Neural progenitor cell (in vitro differentiated cells): ENCODE results near the gene SLC22A1. TPM values are rescaled to one million over a fixed set of nuclear protein-coding genes. Genes with fewer than 3 reads are reported as not detected.

ENCODE experiments used
- DNase-seq: peaks from one replicate; pipeline ENCODE4 v3.0.0-alpha.2; 2016; ENCODE audit warnings: low spot score
- H2AFZ ChIP-seq: fragments of 200-600 bp; sonication (generic); replicated peaks from 2 replicates; pipeline ENCODE4 v1.6.1; 2016; ENCODE audit warnings: antibody characterized with exemption
- H3F3A ChIP-seq: fragments of 200-600 bp; sonication (generic); 2 replicates; pipeline ENCODE4 v1.6.1; 2016; ENCODE audit warnings: antibody characterized with exemption, low read depth
- H3K27ac ChIP-seq: fragments of 200-600 bp; sonication (generic); 2 replicates; pipeline ENCODE4 v1.5.1; 2016; ENCODE audit warnings: mild to moderate bottlenecking
- H3K27me3 ChIP-seq: fragments of 200-600 bp; sonication (generic); 2 replicates; pipeline ENCODE4 v1.6.1; 2016; ENCODE audit warnings: mild to moderate bottlenecking, moderate library complexity
- H3K36me3 ChIP-seq: fragments of 200-600 bp; sonication (generic); 2 replicates; pipeline ENCODE4 v1.5.1; 2016
- H3K4me1 ChIP-seq: fragments of 200-600 bp; sonication (generic); 2 replicates; pipeline ENCODE4 v1.6.1; 2016; ENCODE audit warnings: mixed run types
- H3K4me2 ChIP-seq: fragments of 200-600 bp; sonication (generic); 2 replicates; pipeline ENCODE4 v1.6.1; 2016
- H3K4me3 ChIP-seq: fragments of 200-600 bp; sonication (generic); 2 replicates; pipeline ENCODE4 v1.5.1; 2016
- H3K79me2 ChIP-seq: fragments of 200-600 bp; sonication (generic); 2 replicates; pipeline ENCODE4 v1.6.1; 2016; ENCODE audit warnings: low read depth
- H3K9ac ChIP-seq: fragments of 200-600 bp; sonication (generic); 2 replicates; pipeline ENCODE4 v1.6.1; 2016
- H3K9me3 ChIP-seq: fragments of 200-600 bp; sonication (generic); 2 replicates; pipeline ENCODE4 v1.5.1; 2016; ENCODE audit warnings: low read depth
- H4K20me1 ChIP-seq: fragments of 200-600 bp; sonication (generic); 2 replicates; pipeline ENCODE4 v1.6.1; 2016; ENCODE audit warnings: low read depth
- H3K27ac Mint-ChIP-seq: 3 replicates; pipeline ENCODE4 v1.8.0; 2021; ENCODE audit warnings: mixed read lengths
- H3K27me3 Mint-ChIP-seq: 2 replicates; pipeline ENCODE4 v1.8.0; 2022; ENCODE audit warnings: low read depth, mild to moderate bottlenecking, inconsistent platforms, moderate library complexity, mixed read lengths; ENCODE audit not compliant: insufficient read depth
- H3K36me3 Mint-ChIP-seq: 3 replicates; pipeline ENCODE4 v1.8.0; 2021; ENCODE audit warnings: mixed read lengths
- H3K4me1 Mint-ChIP-seq: 3 replicates; pipeline ENCODE4 v1.8.0; 2021; ENCODE audit warnings: mixed read lengths
- H3K4me3 Mint-ChIP-seq: 3 replicates; pipeline ENCODE4 v1.8.0; 2021; ENCODE audit warnings: mild to moderate bottlenecking, moderate library complexity, mixed read lengths
- H3K9me3 Mint-ChIP-seq: 3 replicates; pipeline ENCODE4 v1.8.0; 2020; ENCODE audit warnings: mixed read lengths
- EZH2 ChIP-seq: fragments of 200-600 bp; sonication (generic); IDR thresholded peaks from 2 replicates; pipeline ENCODE4 v1.6.1; 2017; ENCODE audit warnings: antibody characterized with exemption, mild to moderate bottlenecking, moderate library complexity
- EZH2phosphoT487 ChIP-seq: fragments of 200-600 bp; sonication (generic); IDR thresholded peaks from 2 replicates; pipeline ENCODE4 v1.6.1; 2017; ENCODE audit warnings: antibody characterized with exemption
- total RNA-seq: library from RNA; depleted of rRNA; stranded (reverse); fragments of >200 nt; gene quantifications from 2 replicates; pipeline ENCODE4 v1.2.3, GENCODE V29; 2015; ENCODE audit warnings: low replicate concordance
- TF ChIP-seq, protein P1 (sequence below): fragments of 200-600 bp; sonication (generic); IDR thresholded peaks from 2 replicates; pipeline ENCODE4 v1.5.1; 2017; ENCODE audit warnings: antibody characterized with exemption, mild to moderate bottlenecking

The SLC22A1 gene
- total RNA-seq, 1 donor from 2014 or later, result not detected

DNA sequence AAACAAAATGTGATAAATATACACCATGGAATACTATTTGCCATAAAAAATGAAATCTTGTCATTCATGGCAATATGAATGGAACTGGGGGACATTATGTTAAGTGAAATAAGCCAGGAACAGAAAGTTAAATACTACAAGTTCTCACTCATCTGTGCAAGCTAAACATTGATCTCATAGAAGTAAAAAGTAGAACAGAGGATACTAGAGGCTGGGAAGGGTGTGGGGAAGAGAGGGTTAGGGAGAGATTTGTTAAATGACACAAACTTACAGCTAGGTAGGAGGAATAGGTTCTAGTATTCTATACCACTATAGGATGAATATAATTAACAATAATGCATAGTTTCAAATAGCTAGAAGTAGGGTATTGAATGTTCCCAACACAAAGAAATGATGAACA, 76.0 kb downstream of the SLC22A1 start:
- no peak overlapping the region for H3K4me3 ChIP-seq
- H4K20me1 ChIP-seq, result no peaks in the 10 kb centered on the region
- Mint-ChIP-seq H3K4me1 (peaks cover 3% of the 10 kb centered on the region), H3K9me3 (peaks cover 22% of the 10 kb centered on the region), H3K4me3 (no peak overlapping the region), H3K27me3 (peaks cover 2% of the 10 kb centered on the region), H3K27ac (no peak overlapping the region), H3K36me3 (no peaks in the 10 kb centered on the region)
- no peaks in the 10 kb centered on the region for H3F3A ChIP-seq
- peaks cover 15% of the 10 kb centered on the region for H3K9me3 ChIP-seq
- H2AFZ ChIP-seq, result no peak overlapping the region
- no peak overlapping the region for H3K9ac ChIP-seq
- H3K27ac ChIP-seq, result no peak overlapping the region
- DNase-seq, result no peak
- no peaks in the 10 kb centered on the region for H3K27me3 ChIP-seq
- no peak overlapping the region for H3K4me2 ChIP-seq
- H3K79me2 ChIP-seq, result no peaks in the 10 kb centered on the region
- TF ChIP-seq, protein P1, sequence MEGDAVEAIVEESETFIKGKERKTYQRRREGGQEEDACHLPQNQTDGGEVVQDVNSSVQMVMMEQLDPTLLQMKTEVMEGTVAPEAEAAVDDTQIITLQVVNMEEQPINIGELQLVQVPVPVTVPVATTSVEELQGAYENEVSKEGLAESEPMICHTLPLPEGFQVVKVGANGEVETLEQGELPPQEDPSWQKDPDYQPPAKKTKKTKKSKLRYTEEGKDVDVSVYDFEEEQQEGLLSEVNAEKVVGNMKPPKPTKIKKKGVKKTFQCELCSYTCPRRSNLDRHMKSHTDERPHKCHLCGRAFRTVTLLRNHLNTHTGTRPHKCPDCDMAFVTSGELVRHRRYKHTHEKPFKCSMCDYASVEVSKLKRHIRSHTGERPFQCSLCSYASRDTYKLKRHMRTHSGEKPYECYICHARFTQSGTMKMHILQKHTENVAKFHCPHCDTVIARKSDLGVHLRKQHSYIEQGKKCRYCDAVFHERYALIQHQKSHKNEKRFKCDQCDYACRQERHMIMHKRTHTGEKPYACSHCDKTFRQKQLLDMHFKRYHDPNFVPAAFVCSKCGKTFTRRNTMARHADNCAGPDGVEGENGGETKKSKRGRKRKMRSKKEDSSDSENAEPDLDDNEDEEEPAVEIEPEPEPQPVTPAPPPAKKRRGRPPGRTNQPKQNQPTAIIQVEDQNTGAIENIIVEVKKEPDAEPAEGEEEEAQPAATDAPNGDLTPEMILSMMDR, result no peak
- TF ChIP-seq EZH2phosphoT487, result no peak
- no peak for TF ChIP-seq EZH2
- no peaks in the 10 kb centered on the region for H3K4me1 ChIP-seq
- no peaks in the 10 kb centered on the region for H3K36me3 ChIP-seq

DNA sequence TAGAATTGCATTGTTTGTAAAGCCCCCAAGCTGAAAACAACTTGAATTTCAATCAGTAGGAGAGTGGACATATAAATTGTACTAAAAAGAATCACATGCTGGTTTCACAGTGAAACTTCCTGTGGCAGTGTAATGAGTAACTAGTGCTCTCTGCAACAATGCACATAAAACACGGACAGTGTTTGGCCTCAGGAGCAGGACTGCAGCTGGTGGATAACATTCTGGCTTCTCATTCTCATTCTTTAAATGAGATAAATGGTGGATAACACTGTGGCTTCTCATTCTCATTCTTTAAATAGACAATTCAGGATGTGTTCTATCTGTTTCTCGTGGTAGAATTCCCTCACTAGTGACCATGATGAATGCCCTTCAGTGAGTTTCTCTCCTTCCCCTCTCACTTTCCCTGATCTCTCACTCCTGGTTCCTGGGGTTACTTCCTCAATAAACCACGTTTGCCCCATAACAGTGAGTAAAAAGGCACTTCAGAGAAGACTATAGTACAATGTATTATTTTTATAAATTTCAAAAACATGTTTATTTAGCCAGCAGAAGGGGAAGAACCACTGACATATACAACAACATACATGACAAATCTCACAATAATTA, 77.1 kb downstream of the SLC22A1 start:
- H2AFZ ChIP-seq, result no peak overlapping the region
- H3K9me3 ChIP-seq, result peaks cover 6% of the 10 kb centered on the region
- no peak overlapping the region for H3K27ac ChIP-seq
- no peaks in the 10 kb centered on the region for H4K20me1 ChIP-seq
- TF ChIP-seq, protein P1, result no peak
- no peak for TF ChIP-seq EZH2phosphoT487
- no peak for TF ChIP-seq EZH2
- H3K36me3 ChIP-seq, result no peaks in the 10 kb centered on the region
- no peak overlapping the region for H3K27ac Mint-ChIP-seq
- H3K4me3 ChIP-seq, result no peak overlapping the region
- H3K36me3 Mint-ChIP-seq, result no peaks in the 10 kb centered on the region
- H3K4me2 ChIP-seq, result no peak overlapping the region
- no peak overlapping the region for H3K4me3 Mint-ChIP-seq
- no peaks in the 10 kb centered on the region for H3K27me3 ChIP-seq
- H3K9ac ChIP-seq, result no peak overlapping the region
- no peaks in the 10 kb centered on the region for H3K79me2 ChIP-seq
- H3K27me3 Mint-ChIP-seq, result peaks cover 2% of the 10 kb centered on the region
- H3F3A ChIP-seq, result no peaks in the 10 kb centered on the region
- peaks cover 3% of the 10 kb centered on the region for H3K4me1 Mint-ChIP-seq
- H3K9me3 Mint-ChIP-seq, result peaks cover 20% of the 10 kb centered on the region
- no peak for DNase-seq
- H3K4me1 ChIP-seq, result no peaks in the 10 kb centered on the region

DNA sequence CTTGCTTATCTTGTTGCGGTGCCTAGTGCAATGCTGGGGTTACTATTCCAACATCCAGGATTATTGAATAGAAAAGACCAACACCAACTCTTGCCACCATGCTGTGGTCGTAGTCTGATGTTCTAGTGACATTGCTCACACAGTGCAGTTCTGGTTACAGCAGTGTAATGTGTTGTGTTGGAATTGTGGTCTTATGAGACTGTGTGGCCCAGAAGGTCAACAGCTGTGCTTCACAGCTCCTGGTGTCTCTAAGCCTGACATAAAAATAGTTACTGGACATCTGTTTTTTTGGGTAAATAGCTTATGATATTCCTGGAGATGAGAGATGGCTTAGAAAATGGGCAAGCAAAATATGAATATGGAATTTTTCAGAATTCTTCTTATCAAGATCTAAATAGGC, 79.4 kb downstream of the SLC22A1 start:
- Mint-ChIP-seq H3K36me3 (no peaks in the 10 kb centered on the region), H3K27ac (no peak overlapping the region), H3K4me1 (peaks cover 3% of the 10 kb centered on the region), H3K9me3 (peaks cover 1% of the 10 kb centered on the region), H3K27me3 (peaks cover 2% of the 10 kb centered on the region), H3K4me3 (no peak overlapping the region)
- no peak overlapping the region for H3K4me3 ChIP-seq
- no peaks in the 10 kb centered on the region for H3F3A ChIP-seq
- H3K9ac ChIP-seq, result no peak overlapping the region
- TF ChIP-seq EZH2 (no peak), EZH2phosphoT487 (no peak)
- TF ChIP-seq, protein P1, result no peak
- no peaks in the 10 kb centered on the region for H3K79me2 ChIP-seq
- no peaks in the 10 kb centered on the region for H3K9me3 ChIP-seq
- no peaks in the 10 kb centered on the region for H3K36me3 ChIP-seq
- H3K4me2 ChIP-seq, result no peak overlapping the region
- no peaks in the 10 kb centered on the region for H4K20me1 ChIP-seq
- H3K27ac ChIP-seq, result no peak overlapping the region
- H3K27me3 ChIP-seq, result no peaks in the 10 kb centered on the region
- H3K4me1 ChIP-seq, result no peaks in the 10 kb centered on the region
- DNase-seq, result no peak
- H2AFZ ChIP-seq, result no peak overlapping the region
